ENCODE results near the gene FBLL1.

DNA sequence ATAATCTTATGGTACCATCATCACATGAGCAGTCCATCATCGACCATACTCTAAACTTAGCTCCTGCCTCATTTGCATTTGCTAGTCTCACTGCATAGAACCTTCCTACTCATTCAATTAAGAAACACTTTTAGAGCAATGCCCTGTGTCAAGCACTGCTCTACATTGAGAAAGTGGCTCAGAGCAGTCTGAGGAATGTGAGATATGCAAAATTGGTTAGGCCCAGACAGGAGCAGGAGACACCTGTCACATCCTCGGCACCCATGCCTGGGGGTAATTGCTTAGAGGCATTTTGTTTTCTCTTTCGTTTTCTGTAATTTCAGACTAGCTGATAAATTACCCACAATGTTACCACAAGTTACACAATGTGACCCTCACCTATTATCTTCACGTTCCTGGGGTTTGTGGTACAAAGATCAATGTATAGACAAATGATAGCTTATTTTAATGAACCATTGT, 47.7 kb upstream of the FBLL1 start:
- TF ChIP-seq POLR2A (IDR thresholded peaks at IDR 0.05; ENCODE audit: low read depth) (no peak), POLR2AphosphoS5 (IDR thresholded peaks at IDR 0.05) (no peak)
- TF ChIP-seq, protein P1, sequence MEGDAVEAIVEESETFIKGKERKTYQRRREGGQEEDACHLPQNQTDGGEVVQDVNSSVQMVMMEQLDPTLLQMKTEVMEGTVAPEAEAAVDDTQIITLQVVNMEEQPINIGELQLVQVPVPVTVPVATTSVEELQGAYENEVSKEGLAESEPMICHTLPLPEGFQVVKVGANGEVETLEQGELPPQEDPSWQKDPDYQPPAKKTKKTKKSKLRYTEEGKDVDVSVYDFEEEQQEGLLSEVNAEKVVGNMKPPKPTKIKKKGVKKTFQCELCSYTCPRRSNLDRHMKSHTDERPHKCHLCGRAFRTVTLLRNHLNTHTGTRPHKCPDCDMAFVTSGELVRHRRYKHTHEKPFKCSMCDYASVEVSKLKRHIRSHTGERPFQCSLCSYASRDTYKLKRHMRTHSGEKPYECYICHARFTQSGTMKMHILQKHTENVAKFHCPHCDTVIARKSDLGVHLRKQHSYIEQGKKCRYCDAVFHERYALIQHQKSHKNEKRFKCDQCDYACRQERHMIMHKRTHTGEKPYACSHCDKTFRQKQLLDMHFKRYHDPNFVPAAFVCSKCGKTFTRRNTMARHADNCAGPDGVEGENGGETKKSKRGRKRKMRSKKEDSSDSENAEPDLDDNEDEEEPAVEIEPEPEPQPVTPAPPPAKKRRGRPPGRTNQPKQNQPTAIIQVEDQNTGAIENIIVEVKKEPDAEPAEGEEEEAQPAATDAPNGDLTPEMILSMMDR (IDR thresholded peaks at IDR 0.05): no peak

Measured in esophagus muscularis mucosa (tissue), 3 donors.